DOHH2 (cell line): Measurements from ENCODE around the gene BAD.

Experiments
- CTCF ChIP-seq: fragments of 200-600 bp; sonication (generic); IDR thresholded peaks from one replicate; pipeline ENCODE4 v1.5.1; 2014; ENCODE audit warnings: antibody characterized with exemption, mild to moderate bottlenecking, low read depth, low read length; ENCODE audit not compliant: poor library complexity, severe bottlenecking
- EZH2phosphoT487 ChIP-seq: fragments of 200-600 bp; sonication (generic); IDR thresholded peaks from 2 replicates; pipeline ENCODE4 v1.6.1; 2017; ENCODE audit warnings: borderline replicate concordance, mild to moderate bottlenecking, antibody characterized with exemption, low read length, moderate library complexity, mixed read lengths

- no peak for TF ChIP-seq CTCF
- no peak for TF ChIP-seq EZH2phosphoT487
Observed at GRCh38 chr11:64262271-64263002, 22.0 kb downstream of the BAD start.
